HG03139 (cell line): ENCODE measurements around the gene RAB3IL1.
"Not testable (repeated sequence)": the region's sequence is repeated elsewhere in the genome, so short reads cannot be mapped to it uniquely, and the experiment has no call there.

Source experiments
- ATAC-seq: cut with Tn5 transposase; IDR thresholded peaks from one replicate; pipeline ENCODE4 v1.9.1; 2021; ENCODE audit not compliant: unreplicated experiment

The RAB3IL1 gene

DNA sequence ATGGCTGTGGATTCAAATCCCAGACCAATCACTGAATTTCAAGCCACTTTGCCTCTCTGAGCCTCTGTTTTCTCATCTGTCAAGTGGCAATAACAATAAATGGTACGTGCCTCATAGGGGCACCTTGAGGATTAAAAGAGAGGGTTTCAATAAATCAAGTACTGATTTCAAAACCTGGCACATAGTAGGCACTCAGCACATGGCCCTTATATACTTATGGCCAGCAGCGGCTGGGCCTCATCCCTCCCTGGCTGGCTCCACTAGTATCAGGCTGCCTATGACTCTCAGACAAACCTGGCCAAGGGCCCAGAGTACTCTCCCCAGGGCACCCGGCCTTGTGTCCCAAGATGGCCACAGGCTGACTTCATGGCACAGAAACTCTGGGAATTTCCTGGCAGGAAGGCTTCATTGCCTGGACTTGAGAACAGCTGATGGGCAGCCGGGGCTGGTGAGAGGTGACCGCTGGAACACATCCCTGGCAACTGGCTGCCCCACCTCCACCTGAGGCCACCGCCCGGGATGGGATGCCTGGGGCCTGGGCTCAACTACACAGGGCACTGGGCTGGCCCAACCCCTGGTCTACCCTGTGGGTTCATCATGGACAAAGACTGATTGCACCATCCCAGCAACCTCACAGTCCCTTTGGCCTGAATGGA lies 29.4 kb downstream of the RAB3IL1 start:
- ATAC-seq = no peak

DNA sequence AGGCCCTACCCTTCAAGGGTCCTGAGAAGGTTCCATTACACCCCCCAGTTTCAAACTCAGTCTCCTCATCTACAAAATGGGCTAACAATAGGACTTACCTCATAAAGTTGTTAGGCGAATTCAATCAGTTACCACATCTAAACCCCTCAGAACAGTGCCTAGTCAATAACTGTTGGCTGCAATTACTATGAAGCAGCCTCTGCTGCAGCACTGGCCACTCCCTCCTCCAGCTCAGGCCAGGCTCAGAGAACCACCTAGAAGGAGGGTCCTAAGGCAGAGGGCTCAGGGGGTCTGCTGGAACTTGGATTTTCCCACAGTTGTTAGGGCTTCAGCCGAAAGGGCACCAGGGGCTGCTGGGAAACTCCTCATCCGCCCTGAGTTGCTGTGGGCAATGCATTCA lies 30.7 kb downstream of the RAB3IL1 start:
- ATAC-seq = no peak

DNA sequence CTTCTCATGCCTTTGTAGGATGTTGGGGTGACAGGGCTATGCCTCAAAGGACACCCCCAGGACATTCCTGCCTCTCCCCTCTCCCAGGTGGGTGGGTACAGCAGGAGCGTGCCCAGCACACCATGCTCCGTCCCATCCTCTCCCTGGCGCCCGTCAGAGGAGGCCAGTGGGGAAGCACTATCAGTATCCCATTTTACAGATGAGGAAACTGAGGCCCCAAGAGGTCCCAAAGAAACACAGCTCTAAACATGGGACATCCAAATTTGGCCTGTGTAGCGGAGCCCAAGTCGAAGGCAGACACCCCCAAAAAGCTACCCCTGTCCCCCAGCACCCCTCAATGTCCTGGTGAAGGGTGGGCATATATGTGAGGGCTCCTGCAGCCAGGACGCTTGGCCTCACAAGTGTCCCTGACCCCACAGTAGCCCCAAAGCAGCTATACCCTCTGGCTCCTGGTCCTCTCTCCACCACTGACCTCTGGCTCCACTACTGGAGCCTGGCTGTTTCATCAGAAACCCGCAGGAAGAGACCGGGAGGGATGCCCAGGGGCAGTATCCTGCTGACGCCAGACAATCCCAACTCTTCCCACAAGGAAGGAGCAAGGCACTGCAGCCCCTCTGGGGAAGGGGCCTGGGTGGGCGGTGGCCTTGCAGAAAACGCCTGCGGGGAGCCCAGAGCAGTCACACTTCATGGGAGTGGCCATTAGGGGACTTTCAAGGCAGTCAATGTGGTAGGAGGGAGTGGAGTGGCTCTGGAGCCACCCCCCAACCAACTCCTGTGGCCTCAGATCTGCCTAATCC lies 31.4 kb downstream of the RAB3IL1 start:
- ATAC-seq = no peak

DNA sequence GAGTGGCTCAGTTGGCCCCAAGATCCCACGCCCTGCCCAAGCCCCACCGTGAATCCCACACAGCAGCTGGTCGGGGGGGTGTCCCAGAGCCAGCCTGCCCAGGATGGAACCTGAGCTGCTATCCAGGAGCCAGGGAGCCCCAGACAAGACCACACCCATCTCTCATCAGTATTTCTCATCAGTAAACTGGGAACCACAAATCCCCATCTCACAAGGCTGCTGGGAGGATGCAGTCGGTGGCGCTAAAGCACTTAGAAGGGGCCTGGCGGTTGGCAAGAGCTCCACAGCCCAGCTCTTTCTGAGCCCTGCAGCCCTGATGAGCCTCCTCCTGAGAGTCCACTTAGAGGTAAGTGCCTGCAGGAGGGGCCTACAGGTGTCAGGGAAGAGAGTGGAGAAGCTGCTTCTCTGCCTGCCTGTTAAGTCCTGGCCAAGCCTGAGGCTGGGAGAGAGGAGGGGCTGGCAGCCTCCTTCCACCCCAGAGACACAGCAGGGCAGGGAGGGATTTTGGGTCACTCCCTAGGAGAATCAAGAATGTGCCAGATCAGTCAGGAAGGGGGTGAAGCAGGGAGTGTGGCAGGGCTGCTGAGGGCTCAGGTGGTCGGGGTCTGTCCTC lies 32.1 kb downstream of the RAB3IL1 start:
- ATAC-seq = no peak

DNA sequence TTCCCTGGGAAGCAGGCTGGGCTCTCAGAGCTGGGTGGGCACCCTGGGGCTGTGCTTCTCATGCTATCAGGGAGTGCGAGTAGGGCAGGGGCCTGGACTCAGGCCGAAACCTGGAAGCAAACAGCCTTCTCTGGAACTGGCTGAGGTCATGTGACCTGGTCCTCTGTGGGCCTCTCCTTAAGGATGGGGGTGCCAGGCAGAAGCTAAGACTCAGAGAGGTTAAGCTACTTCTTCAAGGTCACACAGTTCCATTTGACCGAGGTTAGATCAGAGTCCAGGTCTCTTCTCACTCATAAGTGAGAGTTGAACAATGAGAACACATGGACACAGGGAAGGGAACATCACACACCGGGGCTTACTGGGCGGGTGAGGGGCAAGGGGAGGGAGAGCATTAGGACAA lies 33.4 kb downstream of the RAB3IL1 start:
- ATAC-seq = no peak

DNA sequence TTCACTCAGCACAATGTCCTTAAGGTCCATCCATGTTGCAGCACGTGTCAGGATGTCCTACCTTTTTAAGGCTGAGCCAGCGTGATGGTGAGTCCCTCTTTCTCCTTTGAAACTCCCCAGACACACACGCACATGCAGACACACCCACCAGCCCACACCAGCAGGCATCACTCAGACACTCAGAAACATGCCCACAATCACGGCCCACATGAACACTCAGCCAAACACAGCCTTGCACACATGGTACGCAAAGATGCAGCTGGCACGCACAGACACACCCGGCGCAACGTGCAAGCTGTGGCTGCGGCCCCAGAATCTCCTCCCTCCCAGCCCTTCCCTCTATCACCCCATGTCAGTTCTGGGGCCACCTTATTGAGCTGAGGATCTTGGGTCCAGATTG lies 34.0 kb downstream of the RAB3IL1 start:
- no peak for ATAC-seq

DNA sequence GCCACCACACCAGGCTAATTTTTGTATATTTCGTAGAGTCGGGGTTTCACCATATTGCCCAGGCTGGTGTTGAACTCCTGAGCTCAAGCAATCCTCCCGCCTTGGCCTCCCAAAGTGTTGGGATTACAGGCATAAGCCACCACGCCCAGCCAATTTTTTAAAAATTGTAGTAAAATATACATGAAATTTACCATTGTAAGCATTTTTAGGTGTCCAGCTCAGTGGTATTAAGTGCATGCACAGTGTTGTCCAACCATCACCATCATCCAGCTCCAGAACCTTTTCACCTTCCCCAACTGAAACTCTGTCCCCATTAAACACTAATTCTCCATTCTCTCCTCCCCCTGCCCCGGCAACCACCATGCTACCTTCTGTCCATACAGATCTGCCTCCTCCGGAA lies 34.5 kb downstream of the RAB3IL1 start:
- no peak for ATAC-seq

DNA sequence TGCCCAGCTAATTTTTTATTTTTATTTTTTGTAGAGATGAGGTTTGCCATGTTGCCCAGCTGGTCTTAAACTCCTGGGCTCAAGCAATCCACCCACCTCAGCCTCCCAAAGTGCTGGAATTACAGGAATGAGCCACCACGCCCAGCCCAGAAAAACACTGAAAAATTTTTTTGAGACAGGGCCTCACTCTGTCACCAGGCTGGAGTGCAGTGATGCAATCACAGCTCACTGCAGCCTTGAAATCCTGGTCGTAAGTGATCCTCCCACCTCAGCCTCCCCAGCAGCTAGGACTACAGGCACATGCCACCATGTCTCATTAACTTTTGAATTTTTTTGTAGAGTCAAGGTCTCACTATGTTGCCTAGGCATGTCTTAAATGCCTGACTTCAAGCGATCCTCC lies 35.1 kb downstream of the RAB3IL1 start:
- not testable (repeated sequence) for ATAC-seq

DNA sequence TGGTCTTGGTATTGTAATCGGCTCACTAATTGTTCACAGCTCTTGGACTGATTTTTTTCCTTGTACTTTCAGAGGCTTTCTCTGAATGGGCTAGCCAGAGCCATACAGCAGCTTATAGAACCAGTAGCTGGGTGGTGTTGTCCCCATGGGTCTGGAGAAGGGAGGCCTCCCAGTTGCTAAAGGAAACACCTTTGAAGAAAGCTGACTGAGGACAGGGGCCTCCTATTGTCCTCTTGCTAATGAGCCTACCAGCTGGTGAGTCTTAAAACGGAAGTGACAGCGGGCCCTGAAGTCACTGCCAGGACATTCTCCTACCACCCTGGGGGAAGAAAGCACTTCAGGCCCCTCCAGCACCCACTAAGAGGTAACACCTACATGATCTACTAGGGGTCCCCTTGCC lies 36.0 kb downstream of the RAB3IL1 start:
- no peak for ATAC-seq

DNA sequence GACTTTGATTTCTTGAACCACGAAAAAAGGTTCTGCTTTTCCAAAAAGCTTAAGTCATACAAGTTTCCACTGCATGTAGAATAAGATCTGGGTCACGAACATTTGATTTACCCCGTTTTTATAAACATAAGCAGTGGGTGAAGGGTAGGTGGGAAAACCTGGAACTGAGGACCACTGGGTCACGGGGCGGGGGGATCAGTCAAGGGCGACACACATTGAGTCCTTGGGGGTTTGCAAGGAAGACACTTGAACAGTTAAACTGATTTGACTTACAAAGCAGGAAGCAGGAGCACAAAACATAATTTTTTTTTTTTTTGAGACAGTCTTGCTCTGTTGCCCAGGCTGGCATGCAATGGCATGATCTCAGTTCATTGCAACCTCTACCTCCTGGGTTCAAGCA lies 36.9 kb downstream of the RAB3IL1 start:
- ATAC-seq = no peak

DNA sequence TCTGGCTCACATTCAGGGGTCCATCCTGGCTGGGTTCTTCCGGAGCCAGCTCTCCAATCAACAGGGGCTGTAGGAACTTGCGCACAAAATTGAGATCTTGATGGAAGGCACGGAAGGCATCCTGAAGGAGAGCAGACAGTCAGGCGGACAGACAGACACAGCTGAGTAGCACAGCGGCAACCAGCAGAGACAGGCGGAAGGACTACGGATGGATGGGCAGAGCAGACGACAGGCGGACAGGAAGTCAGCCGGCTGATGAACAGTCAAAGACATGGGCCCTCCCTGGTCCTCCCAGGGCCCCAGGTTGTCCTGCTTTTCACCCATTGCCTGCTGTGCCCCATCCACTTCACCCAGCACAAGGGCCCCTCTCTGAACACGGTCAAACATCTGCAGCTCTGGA lies 37.3 kb downstream of the RAB3IL1 start:
- no peak for ATAC-seq

DNA sequence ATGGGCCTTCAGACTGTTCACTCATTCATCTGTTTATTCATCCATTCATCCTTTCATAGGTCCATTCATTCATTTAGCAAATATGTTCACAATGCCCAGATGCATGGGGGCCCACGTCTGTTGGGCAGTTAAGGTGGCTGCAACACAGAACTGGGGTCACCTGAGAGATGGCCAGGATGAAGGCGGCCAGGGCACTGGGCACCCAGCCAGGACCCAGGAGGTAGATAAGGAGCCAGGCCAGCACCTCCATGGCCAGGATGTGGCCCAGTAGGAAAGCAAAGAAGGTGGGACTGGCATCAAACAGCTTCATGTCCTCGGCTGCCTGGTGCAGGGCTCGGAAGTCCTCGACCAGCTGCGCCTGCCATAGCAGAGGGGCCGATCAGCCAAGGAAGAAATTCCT lies 38.2 kb downstream of the RAB3IL1 start:
- ATAC-seq = no peak

DNA sequence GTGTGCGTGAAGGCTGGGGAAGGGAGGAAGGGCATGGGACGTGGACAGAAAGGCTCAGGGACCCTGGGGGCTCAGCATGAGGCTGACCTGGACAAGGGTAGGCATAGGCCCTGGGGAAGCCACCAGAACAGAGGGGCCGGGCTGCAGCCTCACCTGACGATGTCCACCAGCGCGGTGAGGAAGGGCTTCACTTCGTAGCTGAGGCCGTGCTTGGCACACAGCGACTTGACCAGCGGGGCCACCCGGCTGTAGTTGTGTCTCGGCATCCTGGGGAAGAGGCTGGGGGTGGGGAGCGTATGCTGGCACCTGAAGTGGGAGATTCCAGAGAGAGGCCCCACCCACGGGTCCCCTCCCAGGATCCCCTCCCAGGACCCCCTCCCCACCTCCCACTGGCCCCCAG lies 41.7 kb downstream of the RAB3IL1 start:
- no peak for ATAC-seq

DNA sequence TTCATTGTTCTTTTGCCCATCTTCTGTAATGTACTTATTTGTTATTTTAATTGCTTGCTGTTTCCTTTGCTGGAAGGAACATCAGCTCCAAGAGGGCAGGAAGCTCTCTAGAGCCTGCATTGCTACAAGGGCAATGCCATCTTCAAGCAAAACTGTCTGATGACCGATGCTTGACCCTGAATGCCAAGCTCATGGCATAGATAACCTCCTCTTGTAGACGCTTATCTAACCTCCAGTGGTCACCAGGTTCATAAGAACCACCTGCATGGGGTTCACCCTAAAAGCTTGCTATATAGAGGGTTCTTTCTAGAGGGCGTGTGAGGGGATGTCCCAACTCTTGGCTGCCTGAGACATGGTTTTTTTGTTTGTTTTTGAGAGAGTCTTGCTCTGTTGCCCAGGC lies 42.5 kb downstream of the RAB3IL1 start:
- ATAC-seq = no peak

DNA sequence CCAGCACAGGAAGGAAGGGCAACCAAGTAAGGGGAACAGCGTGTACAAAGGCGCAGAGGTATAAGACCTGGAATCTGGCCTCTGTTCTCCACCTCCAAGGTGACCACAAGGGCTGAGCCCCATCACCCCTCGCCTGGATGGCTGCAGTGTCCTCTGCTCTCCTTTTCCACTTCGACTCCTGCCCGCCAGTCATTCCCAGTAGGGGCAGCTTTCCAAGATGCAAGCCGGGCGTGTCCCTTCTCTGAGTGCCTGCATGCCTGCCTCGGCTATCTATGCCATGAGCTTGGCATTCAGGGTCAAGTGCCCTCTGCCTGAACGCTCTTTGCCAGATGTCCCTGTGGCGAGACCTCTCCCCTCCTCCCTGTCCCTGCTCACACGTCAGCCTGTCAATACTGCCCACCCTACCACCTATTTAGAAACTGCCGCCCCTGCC lies 43.0 kb downstream of the RAB3IL1 start:
- ATAC-seq = no peak

DNA sequence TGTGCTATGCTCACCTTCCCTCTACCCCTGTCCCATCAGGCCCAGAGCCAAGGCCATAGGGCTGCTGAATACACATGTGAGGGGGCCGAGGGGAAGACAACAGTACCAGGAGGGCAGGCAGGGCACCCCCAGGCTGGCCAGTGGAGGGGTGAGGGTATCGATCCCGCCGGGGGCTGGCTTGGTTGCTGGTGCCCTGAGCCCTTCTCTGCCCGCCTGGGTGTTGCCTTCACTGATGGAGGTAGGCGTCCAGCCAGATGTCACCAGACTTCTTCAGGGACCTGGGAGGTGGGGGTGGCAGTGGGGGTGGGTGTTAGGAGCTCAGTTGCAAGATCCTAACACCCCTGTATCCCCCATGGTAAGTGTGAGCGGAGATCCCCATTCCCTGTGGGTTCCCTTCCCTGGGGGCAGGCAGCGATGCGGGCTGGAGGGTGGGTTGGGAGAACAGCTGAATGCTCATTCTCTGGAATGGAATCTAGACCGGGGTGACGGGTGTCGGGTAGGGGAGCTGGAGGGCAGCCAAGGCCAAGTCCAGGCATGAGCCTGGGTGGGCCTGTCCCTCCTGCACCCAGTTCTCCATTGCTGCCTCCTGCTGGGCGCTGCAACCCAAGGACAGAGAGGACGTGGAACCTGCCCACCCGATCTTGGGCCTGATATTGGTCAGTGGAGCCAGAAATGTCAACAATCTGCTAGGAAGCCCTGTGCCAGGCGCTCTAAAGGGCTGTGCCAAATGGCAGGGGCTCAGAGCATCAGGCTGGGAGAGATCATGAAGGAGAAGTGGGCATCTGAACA lies 43.6 kb downstream of the RAB3IL1 start:
- ATAC-seq = no peak

DNA sequence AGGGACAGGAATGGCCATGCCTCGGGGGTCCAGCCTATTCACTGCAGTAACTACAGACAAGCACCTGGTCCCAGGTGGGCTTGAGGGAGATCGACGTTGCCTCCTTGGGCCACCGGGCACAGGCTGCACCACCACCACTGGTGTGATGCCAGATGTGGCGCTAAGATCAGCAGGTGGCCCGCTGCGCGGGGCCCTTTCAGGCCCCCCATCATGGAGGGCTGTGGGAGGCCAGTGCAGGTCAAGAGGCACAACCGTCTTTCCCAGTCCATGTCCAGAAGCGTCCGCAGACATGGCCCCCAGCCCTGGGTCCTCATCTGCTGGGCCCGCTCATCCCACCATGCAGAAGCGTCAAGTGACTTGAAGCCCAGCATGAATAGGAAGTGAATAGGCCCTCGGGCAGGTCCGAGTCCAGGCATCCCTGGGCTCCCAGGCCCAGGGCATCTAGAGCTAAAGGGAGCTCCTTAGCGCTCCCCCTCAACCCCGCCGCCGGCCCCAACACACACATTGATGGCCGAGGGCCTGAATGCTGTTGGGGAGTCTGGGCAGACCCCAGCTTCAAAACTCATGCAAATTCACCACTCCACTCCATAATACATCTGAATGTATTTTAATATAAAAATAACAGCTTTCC lies 44.3 kb downstream of the RAB3IL1 start:
- no peak for ATAC-seq

DNA sequence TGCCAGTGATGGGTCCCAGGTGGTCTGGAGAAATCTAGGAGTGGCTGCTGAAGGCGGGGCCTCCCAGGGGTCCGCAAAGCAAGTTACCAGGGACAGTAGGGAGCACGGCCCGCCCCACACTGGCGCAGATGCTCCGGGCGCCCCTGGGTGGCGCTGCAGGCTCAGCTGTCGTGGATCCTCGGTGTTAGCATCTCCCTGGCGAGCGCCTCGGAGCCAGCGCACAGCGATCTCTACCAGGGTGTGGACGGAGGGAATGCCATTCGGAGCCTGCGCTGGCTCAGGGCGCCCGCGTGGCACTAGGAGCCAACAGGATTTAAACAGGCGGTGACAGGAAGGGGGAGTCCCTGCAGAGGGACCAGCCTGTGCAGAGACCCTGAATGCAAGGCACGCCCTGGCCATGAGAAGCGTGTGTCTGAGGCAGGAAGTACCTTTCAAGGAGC lies 46.2 kb downstream of the RAB3IL1 start:
- peak; percentile 74 for ATAC-seq

DNA sequence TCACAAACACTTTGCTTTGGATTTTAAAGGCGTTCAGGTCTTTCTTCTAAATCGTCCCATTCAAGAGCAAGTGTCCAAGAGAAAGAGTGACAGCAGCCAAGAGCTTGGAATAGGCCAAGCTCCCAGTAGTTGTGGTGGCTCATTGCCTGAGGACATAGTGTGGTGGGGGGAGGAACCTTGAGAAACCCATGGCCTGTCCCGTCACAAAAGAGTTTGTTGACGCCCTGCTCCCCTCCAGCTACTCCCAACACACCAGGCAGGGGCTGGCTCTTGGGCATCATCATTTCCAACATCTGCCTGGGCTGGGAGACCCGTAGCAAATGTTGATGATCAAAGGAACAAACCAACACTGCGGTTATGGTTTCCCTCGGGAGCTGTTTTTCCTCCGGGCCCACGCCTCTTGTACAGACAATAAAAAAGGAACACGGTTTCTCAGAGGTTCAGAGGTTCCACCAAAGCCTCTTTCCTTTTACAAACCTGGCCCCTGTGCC lies 46.8 kb downstream of the RAB3IL1 start:
- ATAC-seq = no peak

DNA sequence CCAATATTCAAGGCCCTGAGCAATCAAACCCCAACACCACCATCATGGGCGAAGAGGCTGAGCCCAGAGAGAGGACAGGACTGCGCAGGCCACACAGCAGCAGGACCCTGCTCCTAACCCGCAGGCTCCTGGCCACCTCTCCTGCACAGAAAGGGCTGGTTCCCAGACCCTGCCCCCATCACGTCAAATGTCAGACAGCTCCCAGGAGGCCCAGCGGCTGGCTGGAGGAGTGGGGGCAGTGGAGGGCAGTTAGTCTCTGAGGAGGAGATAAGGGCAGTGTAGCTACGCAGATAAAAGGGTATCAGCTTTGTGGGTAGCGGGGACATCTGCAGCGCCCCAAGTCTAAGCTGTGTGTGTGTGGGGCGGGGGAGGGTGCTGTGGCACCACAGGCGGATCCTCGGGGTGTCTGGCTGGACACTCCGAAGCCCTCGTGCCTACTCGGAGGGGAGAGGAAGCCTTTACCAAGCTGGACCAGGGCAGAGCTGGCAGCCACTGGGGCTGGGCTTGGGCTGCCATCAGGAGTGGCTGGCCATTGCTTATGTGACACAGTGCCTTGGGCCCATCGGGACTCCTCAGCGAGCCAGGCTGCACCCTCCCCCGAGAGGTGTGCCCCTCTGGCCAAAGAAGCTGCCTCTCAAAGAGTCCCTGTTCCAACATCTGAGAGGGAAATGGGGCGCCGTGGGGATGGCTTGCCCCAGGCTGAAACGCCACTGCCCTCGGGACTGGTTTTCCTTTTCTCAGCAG lies 47.5 kb downstream of the RAB3IL1 start:
- ATAC-seq = no peak
